Brain microvascular endothelial cell (primary cell): Measurements from ENCODE around the gene UHRF1.
"Not testable (repeated sequence)": the region's sequence is repeated elsewhere in the genome, so short reads cannot be mapped to it uniquely, and the experiment has no call there.

Experiments
- DNase-seq: peaks from one replicate; pipeline ENCODE4 v3.0.0-alpha.2; 2020
- H3K27ac ChIP-seq: fragments of 250-450 bp; sonication (Bioruptor Pico); 2 replicates; pipeline ENCODE4 v1.5.1; 2020; ENCODE audit warnings: mild to moderate bottlenecking, moderate library complexity
- H3K27me3 ChIP-seq: fragments of 250-450 bp; sonication (Bioruptor Pico); replicated peaks from 2 replicates; pipeline ENCODE4 v1.5.1; 2020; ENCODE audit warnings: mild to moderate bottlenecking
- H3K36me3 ChIP-seq: fragments of 250-450 bp; sonication (Bioruptor Pico); replicated peaks from 2 replicates; pipeline ENCODE4 v1.5.1; 2020; ENCODE audit warnings: mild to moderate bottlenecking
- H3K4me3 ChIP-seq: 2 replicates; pipeline ENCODE4 v1.5.1; 2011; ENCODE audit warnings: low read depth, mild to moderate bottlenecking, control low read depth, low read length, moderate library complexity
- CTCF ChIP-seq: IDR thresholded peaks from 2 replicates; pipeline ENCODE4 v1.5.1; 2011; ENCODE audit warnings: low read depth, mild to moderate bottlenecking, moderate library complexity, low read length, control low read depth, inconsistent platforms; ENCODE audit errors: missing control alignments
- in situ Hi-C: cut with HindIII; loops from 2 replicates; pipeline ENCODE4 v1.10.0; 2017; ENCODE audit warnings: low sequenced_read_pairs, low pct_ligation_motif_present

UHRF1 gene

GRCh38 chr19:4952945-4953344 is 43.6 kb downstream of the UHRF1 start:
- no peaks in the 10 kb centered on the region for H3K27me3 ChIP-seq
- in situ Hi-C loops, result no loop called here
- TF ChIP-seq CTCF, result no peak
- no peak overlapping the region for H3K4me3 ChIP-seq
- DNase-seq, result no peak
- no peak overlapping the region for H3K27ac ChIP-seq
- peaks cover 40% of the 10 kb centered on the region for H3K36me3 ChIP-seq

- H3K27ac ChIP-seq, H3K4me3 ChIP-seq, H3K27me3 ChIP-seq, DNase-seq, in situ Hi-C loops: not testable (repeated sequence)
- peaks cover 38% of the 10 kb centered on the region for H3K36me3 ChIP-seq
Measured at GRCh38 chr19:4954320-4955149, 45.2 kb downstream of the UHRF1 start.

- Histone ChIP-seq H3K36me3 (peaks cover 38% of the 10 kb centered on the region), H3K4me3 (no peak overlapping the region), H3K27ac (no peak overlapping the region), H3K27me3 (no peaks in the 10 kb centered on the region)
- no peak for DNase-seq
- in situ Hi-C loops, result no loop called here
- TF ChIP-seq CTCF, result no peak
Measured at GRCh38 chr19:4955274-4955673, 46.0 kb downstream of the UHRF1 start.

GRCh38 chr19:4957981-4958380 is 48.7 kb downstream of the UHRF1 start:
- Histone ChIP-seq H3K4me3 (no peak overlapping the region), H3K36me3 (peaks cover 33% of the 10 kb centered on the region), H3K27me3 (no peaks in the 10 kb centered on the region), H3K27ac (no peak overlapping the region)
- DNase-seq, result no peak
- TF ChIP-seq CTCF, result no peak
- in situ Hi-C loops, result no loop called here

GRCh38 chr19:4962085-4962619 is 52.9 kb downstream of the UHRF1 start:
- peaks cover 14% of the 10 kb centered on the region for H3K36me3 ChIP-seq
- in situ Hi-C loops, result no loop called here

More at GRCh38 chr19:4962085-4962619, 52.9 kb downstream of the UHRF1 start:
- Histone ChIP-seq H3K4me3 (no peak overlapping the region), H3K27ac (no peak overlapping the region), H3K27me3 (no peaks in the 10 kb centered on the region)
- TF ChIP-seq CTCF, result no peak
- no peak for DNase-seq
